Fibroblast of mammary gland (primary cell): ENCODE data around the gene CLCN2.
A peak's percentile ranks its signal among the peaks of the same experiment; 100 is the strongest.

Experiments used
- DNase-seq: peaks from one replicate; pipeline ENCODE4 v3.0.0-alpha.2; 2010; ENCODE audit warnings: low read depth
- H3K4me3 ChIP-seq: 2 replicates; pipeline ENCODE4 v1.5.1; 2011; ENCODE audit warnings: low read depth, mild to moderate bottlenecking, low read length, moderate library complexity; ENCODE audit not compliant: control insufficient read depth
- CTCF ChIP-seq: conservative IDR thresholded peaks from 2 replicates; pipeline ENCODE4 v1.5.1; 2011; ENCODE audit warnings: low read depth, low read length, inconsistent platforms; ENCODE audit not compliant: control insufficient read depth, insufficient read depth

Gene CLCN2

GRCh38 chr3:184361532-184361931 is at the start of gene CLCN2, which contains the start of gene POLR2H:
TSS of gene CLCN2 (minus strand) at chr3:184361605. CDS start at chr3:184361479, 126 bp downstream.
TSS of gene POLR2H (plus strand) at chr3:184361710. CDS start at chr3:184363493, 1,783 bp downstream.
- DNase-seq = no peak
- TF ChIP-seq CTCF = no peak
- peak within 1 kb of the TSS; percentile 85 for H3K4me3 ChIP-seq

- no peak overlapping the region for H3K4me3 ChIP-seq
- no peak for TF ChIP-seq CTCF
- no peak for DNase-seq
Measured at GRCh38 chr3:184409946-184410500, 48.6 kb upstream of the CLCN2 start.

GRCh38 chr3:184409331-184409926 is 48.0 kb upstream of the CLCN2 start:
- no peak for TF ChIP-seq CTCF
- no peak for DNase-seq
- H3K4me3 ChIP-seq = no peak overlapping the region

GRCh38 chr3:184405075-184406030 is 43.9 kb upstream of the CLCN2 start:
- DNase-seq = no peak
- no peak overlapping the region for H3K4me3 ChIP-seq
- no peak for TF ChIP-seq CTCF

- DNase-seq = peak; percentile 95
- H3K4me3 ChIP-seq = no peak overlapping the region
- TF ChIP-seq CTCF = no peak
Measured at GRCh38 chr3:184399410-184399809, 38.0 kb upstream of the CLCN2 start.

- TF ChIP-seq CTCF = no peak
- no peak for DNase-seq
- no peak overlapping the region for H3K4me3 ChIP-seq
Measured at GRCh38 chr3:184395320-184395660, 33.9 kb upstream of the CLCN2 start.
